Left lobe of liver (tissue), 2 donors: ENCODE measurements around the gene ZNF20. TPM values are rescaled to one million over a fixed set of nuclear protein-coding genes. Genes with fewer than 3 reads are reported as not detected.
A peak's percentile ranks its signal among the peaks of the same experiment; 100 is the strongest.

ENCODE experiments used
- ATAC-seq: fragments of 200-7000 bp; cut with Tn5 transposase; one replicate; pipeline ENCODE4 v1.9.1; 2020; ENCODE audit warnings: mild to moderate bottlenecking, moderate library complexity
- DNase-seq: peaks from one replicate; pipeline ENCODE4 v3.0.0-alpha.2; 2020; ENCODE audit warnings: low spot score
- total RNA-seq: library from RNA; stranded (reverse); gene quantifications from one replicate; pipeline ENCODE4 v1.2.1, GENCODE V29; 2021
- donor health status: DM: no; HTN: no; CAD: no; lungs with moderate emphysema.
- donor health status: DM: no; HTN: yes; CAD: no.

The ZNF20 gene
- total RNA-seq: 0.65 TPM

DNA sequence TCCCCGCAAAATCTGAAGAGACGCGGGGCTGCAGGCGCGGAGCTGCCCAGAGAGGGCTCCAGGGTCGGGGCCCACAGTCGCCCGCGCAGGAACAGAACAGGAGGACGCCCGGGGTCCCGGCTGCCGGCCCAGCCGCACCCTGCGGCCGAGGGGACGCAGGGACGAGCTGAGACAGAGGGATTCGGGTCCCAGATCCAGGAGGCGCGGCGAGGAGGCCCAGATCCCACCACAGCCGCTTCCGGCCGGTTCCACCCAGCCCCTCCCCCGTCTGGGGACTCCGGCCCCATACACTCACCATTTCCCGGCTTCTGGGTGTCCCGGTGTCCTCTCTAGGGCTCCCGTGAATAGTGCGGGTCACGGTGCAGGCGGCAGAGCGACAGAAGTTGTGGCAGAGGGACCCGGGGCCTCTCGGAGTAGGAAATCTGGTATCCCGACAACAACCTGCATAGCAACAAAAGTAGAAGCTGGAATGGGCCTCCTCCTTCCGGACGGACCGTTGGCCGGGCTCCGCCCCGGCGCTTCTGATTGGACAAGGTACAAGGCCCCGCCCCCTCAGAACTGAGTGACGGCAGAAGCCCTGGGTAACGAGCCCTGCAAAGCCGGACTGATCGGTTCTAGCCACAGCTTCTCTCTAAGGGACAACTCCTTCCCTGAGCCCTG is at the start of gene ZNF20:
TSS of gene ZNF20 (minus strand) at position 466 of the 660 bp plus-strand sequence. CDS start at position 298, 168 bp downstream.
- DNase-seq (peak; percentile 97), ATAC-seq (peak; percentile 96)

DNA sequence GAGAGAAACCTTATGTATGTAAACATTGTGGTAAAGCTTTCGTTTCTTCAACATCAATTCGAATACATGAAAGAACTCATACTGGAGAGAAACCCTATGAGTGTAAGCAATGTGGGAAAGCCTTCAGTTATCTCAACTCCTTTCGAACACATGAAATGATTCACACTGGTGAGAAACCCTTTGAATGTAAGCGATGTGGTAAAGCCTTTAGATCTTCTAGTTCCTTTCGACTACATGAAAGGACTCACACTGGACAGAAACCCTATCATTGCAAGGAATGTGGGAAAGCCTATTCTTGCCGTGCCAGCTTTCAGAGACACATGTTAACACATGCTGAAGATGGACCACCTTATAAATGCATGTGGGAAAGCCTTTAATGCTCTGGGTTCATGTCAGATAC is 47.5 kb upstream of the ZNF20 start:
- ATAC-seq: no peak

DNA sequence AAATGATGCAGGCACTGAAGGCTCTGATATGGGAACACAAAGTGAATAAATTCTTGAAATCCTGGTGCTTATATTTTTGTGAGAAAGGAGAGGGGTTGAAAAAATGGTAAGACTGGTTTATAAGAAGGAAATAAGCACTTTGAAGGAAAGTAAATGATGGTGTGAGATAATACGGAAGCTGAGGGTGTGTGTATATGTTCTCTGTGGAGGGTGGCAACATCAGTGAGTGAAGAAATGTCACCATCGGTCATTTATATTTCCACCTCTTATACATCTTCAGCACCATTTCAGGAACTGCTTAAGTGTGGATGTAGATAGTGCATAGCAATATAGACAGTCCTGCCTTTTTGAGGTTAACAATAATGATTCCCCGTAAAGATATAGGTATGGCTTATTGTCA is 40.2 kb upstream of the ZNF20 start:
- ATAC-seq (no peak), DNase-seq (no peak)

More for the DNA sequence above, 47.5 kb upstream of the ZNF20 start:
- no peak for DNase-seq

DNA sequence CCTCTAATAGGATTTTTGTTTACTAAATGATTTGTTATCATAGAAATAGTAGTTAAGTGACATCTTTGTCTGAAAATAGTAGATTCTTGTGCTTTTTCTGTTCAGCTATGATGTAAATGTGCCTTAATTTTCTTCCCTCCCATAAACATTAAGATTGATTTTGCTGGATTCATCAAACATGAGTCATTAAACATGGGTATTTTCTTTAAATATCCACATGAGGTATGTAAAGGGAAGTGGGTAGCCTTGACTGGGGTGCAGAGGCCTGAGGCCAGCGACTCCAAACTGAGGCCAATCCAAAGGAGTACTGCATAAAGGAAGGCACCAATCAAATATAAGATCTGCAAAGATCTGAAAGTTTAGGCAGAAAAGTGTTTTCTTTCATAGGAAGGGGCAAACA is 26.5 kb upstream of the ZNF20 start:
- DNase-seq (no peak), ATAC-seq (no peak)

DNA sequence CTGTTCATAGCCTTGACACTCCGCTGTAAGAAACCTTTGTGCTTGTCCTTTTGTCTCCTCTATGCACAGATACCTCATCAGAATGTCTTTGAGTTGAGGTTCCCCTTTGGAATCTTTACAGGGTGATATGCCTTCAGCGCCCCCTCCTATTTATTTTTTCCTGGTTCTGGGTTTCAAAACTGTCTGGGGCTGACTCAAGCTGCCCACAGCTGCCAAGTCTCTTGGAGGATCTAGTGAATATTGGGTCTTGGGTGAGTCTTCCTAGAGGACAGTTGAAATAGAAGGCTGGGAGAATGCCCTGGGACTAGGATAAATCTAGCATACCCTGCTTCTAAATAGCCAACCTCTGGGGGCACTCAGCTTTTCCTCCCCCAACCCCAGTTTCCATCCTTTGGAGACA is 23.7 kb upstream of the ZNF20 start:
- ATAC-seq (no peak), DNase-seq (no peak)

DNA sequence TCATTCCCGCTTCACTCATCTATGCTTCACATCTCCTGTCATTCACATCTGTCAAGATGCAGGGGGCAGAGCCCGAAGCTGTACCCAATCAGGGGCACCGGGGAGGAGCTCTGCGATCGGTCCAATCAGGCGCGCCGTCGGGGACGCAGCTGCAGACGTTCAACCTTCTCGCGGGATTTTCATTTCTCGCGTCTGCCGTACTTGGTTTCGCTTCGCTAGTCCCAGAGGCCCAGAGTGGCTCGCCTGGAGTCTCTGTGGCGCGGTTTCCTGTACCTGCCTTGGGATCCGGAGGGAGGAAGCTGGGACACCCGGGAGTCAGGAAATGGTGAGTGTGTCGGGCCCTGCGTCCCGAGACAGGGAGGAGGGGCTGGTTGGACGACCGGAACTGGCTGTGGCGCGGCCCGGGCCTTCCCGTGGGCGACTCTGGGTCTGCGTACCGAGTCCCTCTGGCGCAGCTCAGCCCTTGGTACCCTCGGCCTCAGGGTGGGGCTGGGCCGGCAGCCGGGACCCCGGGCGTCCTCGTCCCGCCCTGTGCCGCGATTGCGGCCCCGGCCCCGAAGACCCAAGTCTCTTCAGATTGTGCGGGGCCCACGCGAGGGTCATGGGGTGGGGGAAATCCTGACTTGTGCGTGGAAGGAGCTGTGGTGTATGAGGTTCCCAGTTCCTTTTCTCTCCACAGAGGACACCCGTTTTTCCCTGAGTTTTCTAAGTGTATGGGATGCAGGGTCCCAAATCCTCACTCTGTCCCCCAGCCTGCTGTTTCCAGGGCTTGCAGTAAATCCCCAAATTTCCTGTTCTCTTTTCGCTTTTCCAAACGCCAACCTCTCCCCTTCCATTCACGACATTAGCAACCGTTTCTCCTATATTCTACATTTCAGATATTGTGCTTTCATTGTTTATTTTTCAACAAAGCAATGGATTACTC is 23.0 kb upstream of the ZNF20 start, which contains the start of gene ZNF136:
TSS of gene ZNF136 (plus strand) at position 215 of the 925 bp plus-strand sequence. CDS start at position 323, 108 bp downstream.
- DNase-seq: peak; percentile 90
- peak; percentile 98 for ATAC-seq

DNA sequence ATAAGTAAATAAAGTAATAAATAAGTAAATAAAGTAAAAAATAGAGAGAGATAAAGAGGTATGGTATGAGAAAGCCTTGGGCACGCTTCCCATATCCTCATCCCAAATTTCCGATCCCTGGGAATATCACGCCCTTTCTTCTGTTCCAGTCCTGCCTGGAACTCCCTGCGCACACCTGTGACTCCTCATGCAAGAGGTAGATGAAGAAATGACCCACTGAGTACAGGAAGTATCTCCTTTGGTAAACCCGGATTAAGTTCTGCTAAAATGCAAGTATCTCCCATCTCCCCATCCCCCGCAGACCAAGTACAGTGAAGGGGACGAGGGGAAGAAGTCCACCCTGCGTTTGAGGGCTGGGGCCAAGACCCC is 22.3 kb upstream of the ZNF20 start:
- no peak for ATAC-seq
- DNase-seq: no peak

DNA sequence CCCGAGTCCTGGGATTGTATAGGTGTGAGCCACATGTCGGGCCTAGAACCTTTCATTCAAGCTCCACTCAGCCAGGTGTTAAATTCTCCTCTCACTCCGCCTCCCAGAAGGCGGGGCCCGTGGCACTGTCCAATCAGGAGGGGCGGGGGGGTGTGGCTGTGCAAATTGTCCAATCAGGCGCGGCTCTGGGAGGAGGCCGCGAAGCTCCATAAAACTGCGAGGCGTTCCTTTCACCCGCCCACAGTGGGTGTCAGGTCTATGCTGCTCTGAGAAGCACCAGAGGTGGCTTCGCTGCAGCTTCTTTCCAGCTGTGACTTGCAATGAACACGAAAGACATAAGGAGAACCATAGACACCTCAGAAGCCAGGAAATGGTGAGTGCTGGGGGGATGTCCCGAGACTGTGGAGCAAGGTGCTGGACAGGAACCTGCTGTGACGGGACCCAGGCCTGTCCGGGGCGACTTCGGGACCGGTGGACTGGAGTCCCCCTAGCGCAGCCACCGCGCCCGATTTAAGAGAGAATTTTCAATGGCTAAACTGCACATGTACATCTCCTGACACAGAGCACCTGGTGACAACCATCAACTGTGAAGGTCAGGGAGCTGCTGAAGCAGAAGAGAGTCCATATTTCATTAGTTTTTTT is 19.7 kb upstream of the ZNF20 start:
- ATAC-seq: no peak
- DNase-seq: no peak

DNA sequence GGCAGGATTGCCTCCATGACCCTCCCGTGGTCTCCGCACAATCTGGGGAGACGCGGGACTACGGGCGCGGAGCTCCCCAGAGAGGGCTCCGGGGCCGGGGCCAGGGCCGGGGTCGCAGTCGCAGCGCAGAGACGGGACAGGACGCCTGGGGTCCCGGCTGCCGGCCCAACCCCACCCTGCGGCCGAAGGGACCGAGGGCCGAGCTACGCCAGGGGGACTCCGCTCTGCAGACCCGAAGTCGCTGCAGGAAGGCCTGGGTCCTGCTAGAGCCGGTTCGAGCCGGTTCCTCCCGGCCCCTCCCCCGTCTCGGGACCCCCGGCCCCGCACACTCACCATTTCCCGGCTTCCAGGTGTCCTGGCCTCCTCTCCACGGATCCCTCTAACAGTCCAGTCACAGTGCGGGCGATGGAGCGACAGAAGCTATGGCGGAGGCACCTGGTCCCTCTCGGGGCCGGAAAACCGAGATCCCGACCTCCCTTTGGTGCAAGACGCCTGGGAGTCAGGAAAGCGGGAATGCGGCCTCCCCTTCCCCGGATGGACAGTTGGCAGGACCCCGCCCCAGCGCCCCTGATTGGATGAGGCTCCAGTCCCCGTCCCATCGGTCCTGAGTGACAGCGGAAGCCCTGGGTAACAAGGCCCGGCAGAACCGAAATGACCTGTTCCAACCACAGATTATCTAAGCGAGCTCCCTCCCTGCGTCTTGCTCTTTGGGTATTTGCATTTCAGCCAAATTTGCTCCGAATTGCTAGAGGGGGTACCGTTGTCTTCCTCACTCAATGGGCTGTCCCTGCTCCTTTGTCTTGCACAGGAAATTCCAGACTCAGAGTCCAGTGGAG is 16.3 kb upstream of the ZNF20 start, which contains the start of gene ZNF625:
TSS of gene ZNF625 (minus strand) at position 512 of the 836 bp plus-strand sequence. CDS start at position 336, 176 bp downstream.
- ATAC-seq: peak; percentile 97

DNA sequence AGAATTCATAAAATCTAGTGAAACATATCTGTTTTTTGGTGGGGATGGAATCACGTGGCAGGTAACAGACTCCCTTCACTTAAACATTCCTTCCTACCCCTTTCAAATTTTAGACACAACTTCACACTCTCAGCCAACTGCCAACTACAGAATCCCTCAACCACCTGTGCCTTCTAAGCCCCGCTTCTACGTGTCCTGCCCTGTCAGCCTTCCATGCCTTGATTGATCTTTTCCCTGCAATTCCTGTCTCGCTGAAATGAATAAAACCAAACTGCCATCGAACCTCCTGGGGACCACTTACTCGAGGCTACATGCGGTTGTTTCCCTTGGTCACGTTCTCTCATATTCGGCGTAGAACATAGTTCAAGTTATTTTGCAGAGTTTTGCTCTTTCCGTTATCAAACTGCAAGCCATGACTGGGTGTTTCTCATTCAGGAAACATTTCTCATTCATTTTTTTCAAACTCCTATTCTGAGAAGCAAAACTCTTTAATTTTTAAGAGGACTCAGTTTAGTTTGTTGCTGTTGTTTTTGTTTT is 15.2 kb upstream of the ZNF20 start:
- no peak for ATAC-seq

More for the DNA sequence above, 16.3 kb upstream of the ZNF20 start, which contains the start of gene ZNF625:
- peak; percentile 77 for DNase-seq

DNA sequence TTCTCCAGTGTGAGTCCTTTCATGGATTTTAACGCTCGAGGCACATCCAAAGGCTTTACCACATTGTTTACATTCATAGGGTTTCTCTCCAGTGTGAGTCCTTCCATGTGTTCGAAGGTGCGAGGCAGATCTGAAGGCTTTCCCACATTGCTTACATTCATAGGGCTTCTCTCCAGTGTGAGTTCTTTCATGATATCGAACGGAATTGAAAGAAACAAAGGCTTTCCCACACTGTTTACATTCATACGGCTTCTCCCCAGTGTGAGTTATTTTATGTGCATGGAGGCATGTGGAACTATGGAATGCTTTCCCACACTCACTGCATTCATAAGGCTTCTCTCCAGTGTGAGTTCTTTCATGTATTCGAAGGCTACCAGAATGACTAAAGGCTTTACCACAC is 5.2 kb upstream of the ZNF20 start:
- ATAC-seq (no peak), DNase-seq (no peak)

More for the DNA sequence above, 15.2 kb upstream of the ZNF20 start:
- DNase-seq: no peak

DNA sequence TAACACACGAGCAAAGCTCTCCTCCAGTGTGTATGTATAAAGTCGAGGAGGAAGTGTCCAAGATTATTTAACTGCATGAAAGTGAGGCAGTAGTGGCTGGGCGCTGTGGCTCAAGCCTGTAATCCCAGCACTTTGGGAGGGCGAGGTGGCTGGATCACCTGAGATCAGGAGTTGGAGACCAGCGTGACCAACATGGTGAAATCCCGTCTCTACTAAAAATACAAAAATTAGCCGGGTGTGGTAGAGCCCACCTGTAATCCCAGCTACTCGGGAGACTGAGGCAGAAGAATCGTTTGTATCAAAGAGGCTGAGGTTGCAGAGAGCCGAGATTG is 1.2 kb upstream of the ZNF20 start:
- DNase-seq (no peak), ATAC-seq (no peak)

DNA sequence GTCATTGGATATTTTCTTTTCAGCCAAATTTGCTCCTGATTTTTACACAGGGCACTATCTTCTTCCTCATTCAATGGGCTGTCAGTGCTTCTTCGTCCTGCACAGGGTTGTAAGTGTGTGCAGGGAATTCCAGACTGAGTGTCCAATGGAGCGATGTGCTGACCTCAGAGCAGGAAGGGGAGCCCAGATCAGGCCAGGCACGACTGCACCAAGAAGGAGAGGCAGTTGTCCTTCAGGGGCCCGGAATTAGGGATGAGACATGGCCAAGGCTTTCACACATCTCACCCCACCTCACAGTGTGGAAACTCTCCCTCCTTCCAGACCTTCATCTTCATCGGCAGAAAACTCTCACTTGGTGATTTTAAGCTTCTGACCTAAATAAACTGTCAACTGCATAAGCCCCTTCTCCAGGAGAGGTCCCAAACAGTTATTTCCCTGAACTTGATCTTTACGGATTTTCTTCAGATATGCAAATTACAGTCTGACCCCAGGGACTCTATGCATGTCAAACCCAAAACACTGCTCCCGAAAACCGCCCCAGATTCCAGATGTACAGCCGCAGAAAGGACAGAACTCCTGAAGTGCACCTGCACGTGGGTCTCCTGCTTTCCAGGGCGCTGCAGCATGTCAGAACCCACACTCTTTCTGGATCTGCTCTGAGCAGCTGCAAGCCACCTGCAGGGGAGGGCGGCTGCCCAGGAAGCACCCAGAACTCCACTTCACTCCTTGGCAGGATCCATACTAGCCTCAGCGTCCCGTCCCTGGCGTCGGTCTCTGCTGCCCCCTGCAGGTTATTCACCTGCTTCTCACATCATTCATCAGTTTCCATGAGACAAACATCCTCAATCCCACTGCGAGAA is 625 bp upstream of the ZNF20 start:
- DNase-seq: peak; percentile 90
- ATAC-seq: peak; percentile 90

DNA sequence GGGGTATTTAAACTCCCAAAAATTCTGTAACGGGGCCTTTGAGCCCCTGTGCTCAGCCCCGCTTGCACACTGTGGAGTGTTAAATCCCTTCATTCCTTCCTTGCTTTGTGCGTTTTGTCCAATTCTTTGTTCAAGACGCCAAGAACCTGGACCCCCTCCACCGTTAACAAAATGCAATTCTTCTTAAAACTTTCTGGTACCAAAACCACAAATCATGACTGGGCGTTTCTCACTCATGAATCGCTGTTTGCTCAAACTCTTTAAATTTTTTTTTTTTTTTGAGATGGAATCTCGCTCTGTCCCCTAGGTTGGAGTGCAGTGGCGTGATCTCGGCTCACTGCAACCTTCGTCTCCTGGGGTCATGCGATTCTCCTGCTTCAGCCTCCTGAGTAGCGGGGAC is 881 bp downstream of the ZNF20 start:
- ATAC-seq (no peak), DNase-seq (no peak)

DNA sequence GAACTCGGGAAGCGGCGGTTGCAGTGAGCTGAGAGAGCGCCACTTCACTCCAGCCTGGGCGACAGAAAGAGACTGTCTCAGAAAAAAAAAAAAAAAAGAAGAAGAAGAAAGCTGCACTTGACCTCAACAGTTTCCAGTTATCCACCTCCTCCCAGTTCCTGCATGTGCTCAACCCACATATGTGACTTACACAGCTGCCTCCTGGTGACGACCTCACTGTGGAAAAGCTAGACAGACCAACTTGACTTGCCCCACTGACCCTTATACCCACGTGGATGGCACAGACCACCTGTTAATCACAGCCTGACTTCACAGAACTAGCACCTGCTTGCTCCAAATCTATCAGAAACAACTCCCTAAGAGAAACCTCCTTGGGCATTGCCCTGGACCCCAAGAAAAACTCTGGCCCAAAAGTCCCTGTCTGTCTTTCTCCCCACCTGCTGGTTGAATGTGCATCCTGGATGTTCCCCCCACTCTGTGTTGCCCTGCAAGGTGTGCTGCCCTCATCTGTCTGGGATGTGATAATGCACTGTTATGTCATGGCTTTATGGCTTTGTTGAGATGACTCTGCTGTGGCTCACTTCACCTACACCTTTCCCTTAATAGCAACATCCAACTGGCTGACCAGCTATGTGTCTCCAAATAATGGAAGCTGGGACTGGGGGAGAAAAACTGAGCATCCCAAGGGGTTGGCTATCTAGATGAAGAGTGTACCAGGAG is 2.8 kb downstream of the ZNF20 start:
- ATAC-seq (no peak), DNase-seq (no peak)

DNA sequence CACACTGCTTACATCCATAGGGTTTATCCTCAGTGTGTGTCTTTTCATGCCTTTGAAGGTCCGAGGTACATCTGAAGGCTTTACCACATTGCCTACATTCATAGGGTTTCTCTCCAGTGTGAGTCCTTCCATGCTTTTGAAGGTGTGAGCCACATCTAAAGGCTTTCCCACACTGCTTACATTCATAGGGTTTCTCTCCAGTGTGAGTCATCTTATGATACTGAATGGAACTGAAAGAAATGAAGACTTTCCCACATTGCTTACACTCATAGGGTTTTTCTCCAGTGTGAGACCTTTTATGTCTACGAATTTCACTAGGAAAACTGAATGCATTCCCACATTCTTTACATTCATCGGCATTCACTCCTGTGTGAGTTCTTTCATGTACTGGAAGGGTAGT is 7.1 kb downstream of the ZNF20 start:
- DNase-seq (no peak), ATAC-seq (no peak)

DNA sequence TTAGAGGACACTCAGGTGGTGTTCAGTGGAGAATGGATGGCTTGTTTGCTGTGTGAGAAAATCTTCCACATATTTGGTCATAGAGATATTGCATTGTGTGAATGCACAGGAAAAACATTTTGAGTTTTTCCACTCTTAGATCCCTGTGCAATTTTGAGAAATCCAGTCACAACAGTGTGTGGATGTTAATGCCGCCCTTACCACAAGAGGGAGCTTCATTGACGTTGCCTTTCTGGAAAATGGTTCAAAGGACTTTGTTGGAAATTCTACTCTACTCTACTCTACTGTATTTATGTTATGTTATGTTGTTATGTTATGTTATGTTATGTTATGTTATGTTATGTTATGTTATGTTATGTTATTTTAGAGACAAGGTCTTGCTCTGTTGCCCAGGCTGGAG is 13.4 kb downstream of the ZNF20 start:
- ATAC-seq: peak; percentile 66
- no peak for DNase-seq

DNA sequence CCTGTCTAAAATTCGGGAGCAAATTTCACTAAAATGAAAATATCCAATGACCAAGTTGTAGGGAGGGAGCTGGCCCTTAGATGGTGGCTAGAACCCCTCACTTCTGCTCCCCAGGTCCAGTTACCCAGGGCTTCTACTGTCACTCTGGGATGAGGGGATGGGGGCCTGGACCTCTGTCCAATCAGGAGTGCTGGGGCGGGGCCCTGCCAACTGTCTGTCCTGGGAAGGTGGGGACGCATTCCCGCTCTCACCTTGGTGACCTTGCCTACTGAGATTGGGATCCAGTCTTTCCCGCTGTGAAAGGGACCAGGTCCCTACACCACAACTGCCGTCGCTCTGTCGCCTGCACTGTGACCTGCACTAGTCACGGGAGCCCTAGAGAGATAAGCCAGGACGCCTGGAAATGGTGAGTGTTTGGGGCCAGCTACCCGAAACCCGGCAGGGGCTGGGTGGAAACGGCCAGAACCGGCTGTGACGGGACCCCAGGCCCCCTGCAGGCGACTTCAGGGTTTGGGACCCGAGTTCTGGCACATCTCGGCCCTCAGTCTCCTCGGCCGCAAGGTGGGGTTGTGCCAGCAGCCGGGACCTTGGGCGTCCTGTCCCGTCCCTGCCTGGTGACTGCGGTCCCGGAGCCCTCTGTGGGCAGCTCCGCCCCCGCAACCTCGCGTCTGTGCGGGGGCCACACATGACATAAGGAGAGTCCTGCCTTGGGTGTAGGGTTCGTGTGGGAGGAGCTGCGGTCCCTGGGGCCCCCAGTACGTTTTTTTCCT is 22.8 kb downstream of the ZNF20 start:
- DNase-seq: no peak
- ATAC-seq: no peak
